GM19397 (cell line): Measurements from ENCODE around the gene POU3F1.
"Not testable (repeated sequence)": the region's sequence is repeated elsewhere in the genome, so short reads cannot be mapped to it uniquely, and the experiment has no call there.

Experiments used
- ATAC-seq: cut with Tn5 transposase; IDR thresholded peaks from one replicate; pipeline ENCODE4 v1.9.1; 2021; ENCODE audit warnings: mild to moderate bottlenecking, moderate library complexity; ENCODE audit not compliant: unreplicated experiment

POU3F1 gene

GRCh38 chr1:38050397-38051078 lies 3.9 kb upstream of the POU3F1 start:
- ATAC-seq: no peak

GRCh38 chr1:38047603-38048141 lies 1.1 kb upstream of the POU3F1 start:
- no peak for ATAC-seq

- ATAC-seq: peak; percentile 76
These were observed 450 bp upstream of the POU3F1 start for GRCh38 chr1:38046884-38047602.

- ATAC-seq: no peak
These were observed 926 bp downstream of the POU3F1 start for GRCh38 chr1:38045401-38046332.

GRCh38 chr1:38044221-38045215 lies 2.1 kb downstream of the POU3F1 start:
- no peak for ATAC-seq

GRCh38 chr1:38043036-38043747 lies 3.4 kb downstream of the POU3F1 start:
- ATAC-seq: no peak

GRCh38 chr1:38041936-38042834 lies 4.4 kb downstream of the POU3F1 start:
- no peak for ATAC-seq

GRCh38 chr1:38039331-38040088 lies 7.1 kb downstream of the POU3F1 start:
- ATAC-seq: no peak

GRCh38 chr1:38038861-38039260 lies 7.7 kb downstream of the POU3F1 start:
- no peak for ATAC-seq

- ATAC-seq: no peak
These were observed 9.2 kb downstream of the POU3F1 start for GRCh38 chr1:38037221-38037939.

- ATAC-seq: no peak
These were observed 11.7 kb downstream of the POU3F1 start for GRCh38 chr1:38034871-38035270.

GRCh38 chr1:38032992-38033391 lies 13.6 kb downstream of the POU3F1 start:
- ATAC-seq: not testable (repeated sequence)

GRCh38 chr1:38031513-38031866 lies 15.1 kb downstream of the POU3F1 start:
- no peak for ATAC-seq

GRCh38 chr1:38030596-38031512 lies 15.7 kb downstream of the POU3F1 start:
- ATAC-seq: no peak

- ATAC-seq: peak; percentile 37
These were observed 16.7 kb downstream of the POU3F1 start for GRCh38 chr1:38029685-38030511.
